K562 (cell line): ENCODE data around the gene MTSS2. TPM values are rescaled to one million over a fixed set of nuclear protein-coding genes. Genes with fewer than 3 reads are reported as not detected.

Source experiments
- ATAC-seq: fragments of 200-7000 bp; cut with Tn5 transposase; 3 replicates; pipeline ENCODE4 v1.9.1; 2020; ENCODE audit warnings: moderate library complexity
- BruUV-seq: library from RNA; stranded (reverse); fragments of 400-500 nt; replicated peaks from 2 replicates; lab custom pipeline; 2021; lab: Mats Ljungman, UMichigan
- CTCF ChIA-PET: fragments of 300-600 bp; formaldehyde crosslinking; extraction: SDS; loops from one replicate; lab custom pipeline; 2021; ENCODE audit warnings: low intra/inter-chr PET ratio; lab: Yijun Ruan, JAX
- POLR2A ChIA-PET: fragments of 300-600, 350-650 bp; sonication (Branson Sonifier 250); formaldehyde crosslinking; extraction: SDS; loops from one replicate; lab custom pipeline; 2021; ENCODE audit warnings: antibody characterized with exemption, inconsistent platforms; lab: Yijun Ruan, JAX
- DNase-seq, 4 experiments: peaks; one replicate each; pipeline versions ENCODE4 v3.0.0 to v3.0.0-alpha.2; 2011 to 2018; ENCODE audit warnings: low spot score in 3 of 4, mixed read lengths in 3 of 4; ENCODE audit errors: extremely low read depth in 1 of 4
- FAIRE-seq: peaks from 2 replicates; lab custom pipeline; 2011; peaks lifted over from hg19 to GRCh38; lab: Jason Lieb, UNC
- H2AFZ ChIP-seq: 2 replicates; pipeline ENCODE4 v1.6.0; 2011; ENCODE audit warnings: low read depth, low read length, control low read depth, inconsistent platforms
- H3K27ac ChIP-seq: fragments of 200-600 bp; 3 replicates; pipeline ENCODE4 v1.8.0; 2011; ENCODE audit warnings: low read depth, mild to moderate bottlenecking, control low read depth, inconsistent platforms, low read length, moderate library complexity, mixed read lengths; ENCODE audit errors: extremely low read depth
- H3K27me3 ChIP-seq, 2 experiments: fragments of 300-600 bp in 1 of 2; 2 replicates in 1 of 2; 3 replicates in 1 of 2; pipeline versions ENCODE4 v1.6.0 to v1.8.0; 2011; ENCODE audit warnings: inconsistent platforms in 2 of 2, low read length in 2 of 2, mild to moderate bottlenecking in 1 of 2, mixed read lengths in 1 of 2, moderate library complexity in 1 of 2; ENCODE audit not compliant: control insufficient read depth in 2 of 2, insufficient read depth in 2 of 2
- H3K36me3 ChIP-seq: fragments of 300-600 bp; 3 replicates; pipeline ENCODE4 v1.8.0; 2011; ENCODE audit warnings: mild to moderate bottlenecking, low read length, inconsistent platforms; ENCODE audit not compliant: control insufficient read depth, insufficient read depth
- H3K4me1 ChIP-seq, 2 experiments: fragments of 200-600 bp in 1 of 2; replicated peaks in 1 of 2; 2 replicates in 1 of 2; 3 replicates in 1 of 2; pipeline versions ENCODE4 v1.5.1 to v1.8.0; 2011; ENCODE audit warnings: inconsistent platforms in 2 of 2, low read length in 2 of 2, mild to moderate bottlenecking in 1 of 2, mixed read lengths in 1 of 2, moderate library complexity in 1 of 2; ENCODE audit not compliant: control insufficient read depth in 2 of 2, insufficient read depth in 2 of 2
- H3K4me2 ChIP-seq: 2 replicates; pipeline ENCODE4 v1.6.1; 2011; ENCODE audit warnings: low read length, control low read depth, inconsistent platforms, mixed read lengths; ENCODE audit not compliant: insufficient read depth
- H3K4me3 ChIP-seq: fragments of 200-600 bp; sonication (generic), shearing (Covaris generic); 2 replicates; pipeline ENCODE4 v1.5.1; 2016; ENCODE audit warnings: control low read depth, inconsistent platforms
- H3K79me2 ChIP-seq: fragments of 200-600 bp; 3 replicates; pipeline ENCODE4 v1.8.0; 2011; ENCODE audit warnings: low read length, inconsistent platforms; ENCODE audit not compliant: control insufficient read depth, insufficient read depth
- H3K9ac ChIP-seq, 2 experiments: 2 replicates each; pipeline versions ENCODE4 v1.6.0 to v1.6.1; 2011; ENCODE audit warnings: low read depth in 2 of 2, low read length in 2 of 2, control low read depth in 1 of 2, inconsistent platforms in 1 of 2, mild to moderate bottlenecking in 1 of 2, mixed read lengths in 1 of 2; ENCODE audit not compliant: insufficient read depth in 1 of 2
- H3K9me1 ChIP-seq: one replicate; pipeline ENCODE4 v1.6.0; 2011; ENCODE audit warnings: inconsistent platforms, mild to moderate bottlenecking, low read length, moderate library complexity; ENCODE audit not compliant: control insufficient read depth, insufficient read depth
- H3K9me3 ChIP-seq: replicated peaks from 2 replicates; pipeline ENCODE4 v1.5.1; 2011; ENCODE audit warnings: low read depth, low read length, inconsistent platforms; ENCODE audit not compliant: control insufficient read depth, insufficient read depth
- H4K20me1 ChIP-seq: replicated peaks from 2 replicates; pipeline ENCODE4 v1.6.1; 2011; ENCODE audit warnings: low read length, inconsistent platforms, mixed read lengths; ENCODE audit not compliant: control insufficient read depth, insufficient read depth
- ARID1B ChIP-seq: fragments of 450-650 bp; IDR thresholded peaks from 2 replicates; pipeline ENCODE4 v1.6.1; 2016; ENCODE audit warnings: antibody characterized with exemption, mild to moderate bottlenecking, inconsistent platforms
- ARID3A ChIP-seq: IDR thresholded peaks from 2 replicates; pipeline ENCODE4 v1.6.1; 2012; ENCODE audit warnings: low read depth, low read length, improper control_type of control experiment, borderline replicate concordance
- ATF1 ChIP-seq, 2 experiments: fragments of 450-650 bp in 1 of 2; IDR thresholded peaks; 2 replicates each; pipeline ENCODE4 v1.6.1; 2016; ENCODE audit warnings: missing compliant biosample characterization in 1 of 2, missing genetic modification characterization in 1 of 2
- CTBP1 ChIP-seq: fragments of 450-650 bp; IDR thresholded peaks from 2 replicates; pipeline ENCODE4 v1.6.1; 2016; ENCODE audit warnings: borderline replicate concordance
- DDX20 ChIP-seq: fragments of 450-650 bp; IDR thresholded peaks from 2 replicates; pipeline ENCODE4 v1.6.1; 2016; ENCODE audit warnings: missing genetic modification characterization, low read depth, mild to moderate bottlenecking, missing compliant biosample characterization, moderate library complexity
- FOXJ2 ChIP-seq: fragments of 200-800 bp; sonication (Bioruptor generic); IDR thresholded peaks from 2 replicates; pipeline ENCODE4 v1.6.1; 2016; ENCODE audit warnings: missing genetic modification characterization, missing compliant biosample characterization
- KDM2B ChIP-seq: fragments of 250-450 bp; sonication (Bioruptor Pico); IDR thresholded peaks from 2 replicates; pipeline ENCODE4 v1.8.0; 2021; ENCODE audit warnings: mild to moderate bottlenecking, moderate library complexity
- MTA3 ChIP-seq: fragments of 450-650 bp; formaldehyde crosslinking; IDR thresholded peaks from 2 replicates; pipeline ENCODE4 v1.6.1; 2017; ENCODE audit warnings: mild to moderate bottlenecking, borderline replicate concordance
- NCOA1 ChIP-seq: fragments of 450-650 bp; IDR thresholded peaks from 2 replicates; pipeline ENCODE4 v1.6.1; 2016; ENCODE audit warnings: low read depth
- PHF8 ChIP-seq: fragments of 200-600 bp; sonication (generic); IDR thresholded peaks from 2 replicates; pipeline ENCODE4 v1.6.1; 2012; ENCODE audit warnings: mixed run types, mild to moderate bottlenecking, inconsistent platforms, low read length, moderate library complexity, borderline replicate concordance
- RAD51 ChIP-seq: fragments of 450-650 bp; IDR thresholded peaks from 2 replicates; pipeline ENCODE4 v1.7.1; 2016; ENCODE audit warnings: low read depth, mild to moderate bottlenecking, borderline replicate concordance
- TAL1 ChIP-seq: fragments of 450-650 bp; IDR thresholded peaks from 2 replicates; pipeline ENCODE4 v1.6.1; 2016; ENCODE audit warnings: mild to moderate bottlenecking
- XRCC4 ChIP-seq: IDR thresholded peaks from one replicate; pipeline ENCODE4 v1.6.1; 2011; ENCODE audit not compliant: insufficient read depth, insufficient read length; ENCODE audit errors: extremely low read depth
- ZBTB43 ChIP-seq: sonication (generic); formaldehyde crosslinking; IDR thresholded peaks from 2 replicates; pipeline ENCODE4 v1.8.0; 2023; ENCODE audit warnings: mild to moderate bottlenecking, missing genetic modification reagents
- ZBTB9 ChIP-seq: fragments of 450-650 bp; formaldehyde crosslinking; IDR thresholded peaks from 2 replicates; pipeline ENCODE4 v1.4.0; 2020; ENCODE audit warnings: mild to moderate bottlenecking, moderate library complexity
- ZNF184 ChIP-seq: sonication (generic); formaldehyde crosslinking; IDR thresholded peaks from 2 replicates; pipeline ENCODE4 v1.5.0; 2020; ENCODE audit warnings: missing genetic modification reagents
- WGBS: fragments of 100-300 bp; shearing (Covaris generic); methylation state at CpG from one replicate; pipeline ENCODE4 v1.1.6; 2016; ENCODE audit warnings: low coverage, mixed read lengths; ENCODE audit not compliant: insufficient coverage; ENCODE audit errors: missing lambda C conversion rate; 5-methylcytosine and 5-hydroxymethylcytosine counted together
- in situ Hi-C: fragments of 300-500 bp; cut with MboI; formaldehyde crosslinking; loops from 4 replicates; pipeline ENCODE4 v1.15.0; 2018; ENCODE audit warnings: inconsistent platforms, mixed read lengths
- intact Hi-C: fragments of 100-400 bp; cut with micrococcal nuclease; formaldehyde crosslinking; loops from 2 replicates; pipeline ENCODE4 v1.14.2; 2022
- polyA plus RNA-seq, 8 experiments: library from polyadenylated mRNA; depleted of rRNA in 4 of 8; stranded (reverse) in 5 of 8; unstranded in 3 of 8; fragments of >200 nt; fragmentation: Nextera tagmentation in 2 of 8; fragmentation: Illumina TruSeq in 1 of 8; extraction: Ambion mirVana in 2 of 8; extraction: Trizol in 1 of 8; gene quantifications; 2 replicates each; pipeline versions ENCODE4 v1.2.1 to v1.2.3, GENCODE V29; 2011 to 2014; ENCODE audit warnings: inconsistent platforms in 1 of 8, missing spikeins in 1 of 8
- total RNA-seq, 7 experiments: library from RNA; depleted of rRNA in 6 of 7; stranded (reverse); fragments of >200 nt in 6 of 7; fragmentation: Illumina TruSeq in 2 of 7; extraction: Trizol in 2 of 7; gene quantifications; 2 replicates each; pipeline versions ENCODE4 v1.2.1 to v1.2.3, GENCODE V29; 2011 to 2021; ENCODE audit warnings: low replicate concordance in 1 of 7
- TF ChIP-seq, protein P1 (sequence below): sonication (generic); IDR thresholded peaks from 2 replicates; pipeline ENCODE4 v1.6.1; 2016

MTSS2 gene
- total and polyA plus RNA-seq, 9 of the 15 experiments (the other 6 are each of a cell fraction or from before 2014, with no cell fraction given), result 0.11 to 60.3 (median 16.9) TPM

GRCh38 chr16:70729292-70729691 lies 43.4 kb upstream of the MTSS2 start (continued):
- no peak for TF ChIP-seq XRCC4
- no peak for TF ChIP-seq ARID1B

DNA sequence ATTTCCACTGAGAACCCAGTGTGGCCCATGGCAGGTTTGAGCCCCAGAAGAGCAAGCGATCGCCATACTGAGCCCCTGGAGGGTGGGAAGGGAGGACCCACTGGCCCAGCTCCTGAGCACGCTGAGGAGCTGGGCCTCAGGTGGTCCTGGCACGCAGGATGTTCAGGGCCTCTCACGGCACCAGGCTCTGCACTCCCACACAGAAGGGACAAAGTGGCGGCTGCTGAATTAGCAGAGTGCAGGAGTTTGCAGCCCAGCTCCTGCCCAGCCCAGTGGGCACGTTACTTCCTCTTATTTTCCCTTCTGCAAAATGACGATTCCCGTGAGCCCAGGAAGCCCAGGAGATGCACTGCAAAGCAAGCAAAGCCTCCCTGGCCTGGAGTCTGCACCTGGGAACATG lies 42.3 kb upstream of the MTSS2 start:
- Histone ChIP-seq H2AFZ (no peak overlapping the region), H3K4me1 (peaks cover 8 to 25% of the 10 kb centered on the region in 2 experiments; a peak in 4 of 5 replicates), H3K27ac (no peak overlapping the region), H3K79me2 (no peaks in the 10 kb centered on the region), H3K4me3 (no peak overlapping the region), H3K9ac (no peak overlapping the region), H3K9me3 (no peaks in the 10 kb centered on the region), H3K9me1 (peaks cover 5% of the 10 kb centered on the region), H3K27me3 (no peaks in the 10 kb centered on the region), H3K36me3 (peaks cover 30% of the 10 kb centered on the region; the same call in 2 of the 3 replicates), H3K4me2 (no peak overlapping the region), H4K20me1 (no peaks in the 10 kb centered on the region)
- FAIRE-seq, result no peak
- DNase-seq, result no peak
- WGBS, result 89% methylated on average over 8 of the region's 9 CpGs
- CTCF ChIA-PET, result interaction anchor here (0.6 kb wide), 1 partner anchor 20 kb away, joined by 7 read pairs; no protein-coding TSS in a partner anchor
- POLR2A ChIA-PET, result no interaction called here
- in situ Hi-C loops, result no loop called here
- ATAC-seq, result no peak
- BruUV-seq, result no TSS peak
- intact Hi-C loops, result no loop called here
- no peak for TF ChIP-seq MTA3
- no peak for TF ChIP-seq DDX20 (tag)
- no peak for TF ChIP-seq ZNF184 (CRISPR knock-in tag)
- TF ChIP-seq ZBTB9 (CRISPR knock-in tag), result no peak
- no peak for TF ChIP-seq KDM2B (CRISPR knock-in tag)
- TF ChIP-seq TAL1, result no peak
- TF ChIP-seq, protein P1, sequence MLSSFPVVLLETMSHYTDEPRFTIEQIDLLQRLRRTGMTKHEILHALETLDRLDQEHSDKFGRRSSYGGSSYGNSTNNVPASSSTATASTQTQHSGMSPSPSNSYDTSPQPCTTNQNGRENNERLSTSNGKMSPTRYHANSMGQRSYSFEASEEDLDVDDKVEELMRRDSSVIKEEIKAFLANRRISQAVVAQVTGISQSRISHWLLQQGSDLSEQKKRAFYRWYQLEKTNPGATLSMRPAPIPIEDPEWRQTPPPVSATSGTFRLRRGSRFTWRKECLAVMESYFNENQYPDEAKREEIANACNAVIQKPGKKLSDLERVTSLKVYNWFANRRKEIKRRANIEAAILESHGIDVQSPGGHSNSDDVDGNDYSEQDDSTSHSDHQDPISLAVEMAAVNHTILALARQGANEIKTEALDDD, result no peak
- TF ChIP-seq FOXJ2, result no peak
- TF ChIP-seq CTBP1, result no peak
- no peak for TF ChIP-seq ZBTB43
- TF ChIP-seq RAD51, result no peak
- no peak for TF ChIP-seq NCOA1
- TF ChIP-seq PHF8, result no peak
- TF ChIP-seq ARID3A, result no peak
- TF ChIP-seq ATF1 (CRISPR knock-in tag; IDR thresholded peaks at IDR 0.05), result no peak
- TF ChIP-seq ATF1 (tag; IDR thresholded peaks at IDR 0.05), result no peak
